ENCODE data around the gene ATP5PB. TPM values are rescaled to one million over a fixed set of nuclear protein-coding genes. Genes with fewer than 3 reads are reported as not detected.

The ATP5PB gene
- polyA plus RNA-seq, 1 donor (not counting 4 experiments of a cell fraction or from before 2014, with no cell fraction given): 539 TPM

GRCh38 chr1:111470596-111470995, 21.3 kb downstream of the ATP5PB start:
- no peaks in the 10 kb centered on the region for H3K79me2 ChIP-seq (ENCODE audit: control insufficient read depth, insufficient read depth, low read length)
- H3K27ac ChIP-seq (ENCODE audit: control insufficient read depth, insufficient read depth, low read length): no peak overlapping the region
- H3K36me3 ChIP-seq (ENCODE audit: control insufficient read depth in 2 of 2, extremely low read depth in 1 of 2, insufficient read depth in 2 of 2, low read length in 2 of 2): peaks cover 0 to 1% of the 10 kb centered on the region in 2 experiments
- no peaks in the 10 kb centered on the region for H3K27me3 ChIP-seq (ENCODE audit: control insufficient read depth, extremely low read depth, insufficient read depth, low read length)
- H3K4me1 ChIP-seq (ENCODE audit: control insufficient read depth, extremely low read depth, insufficient read depth, low read length): no peaks in the 10 kb centered on the region
- FAIRE-seq: no peak
- H4K20me1 ChIP-seq (ENCODE audit: control insufficient read depth, extremely low read depth, insufficient read depth, low read length): no peaks in the 10 kb centered on the region
- H3K9me3 ChIP-seq (ENCODE audit: control insufficient read depth, low read depth, low read length): no peaks in the 10 kb centered on the region
- no peak overlapping the region for H2AFZ ChIP-seq (ENCODE audit: control insufficient read depth, low read length)
- dilution Hi-C loops (cut with MboI; ENCODE audit: extremely low pct_ligation_motif_present, low sequenced_read_pairs): no loop called here
- no peak overlapping the region for H3K9ac ChIP-seq (ENCODE audit: control insufficient read depth, extremely low read depth, insufficient read depth, low read length)
- no peak overlapping the region for H3K4me3 ChIP-seq (ENCODE audit: control insufficient read depth in 2 of 3, extremely low read depth in 1 of 3, insufficient read depth in 2 of 3, low read depth in 1 of 3, low read length in 3 of 3)
- no peak overlapping the region for H3K4me2 ChIP-seq (ENCODE audit: control insufficient read depth, extremely low read depth, insufficient read depth, low read depth, low read length)
- H3K9me1 ChIP-seq (ENCODE audit: control insufficient read depth, extremely low read depth, insufficient read depth, low read length): no peaks in the 10 kb centered on the region
- no peak for TF ChIP-seq CTCF (optimal IDR thresholded peaks at IDR 0.05 in 1 of 3, IDR thresholded peaks at IDR 0.05 in 1 of 3, conservative IDR thresholded peaks at IDR 0.05 in 1 of 3; ENCODE audit: extremely low read depth in 1 of 3, insufficient read depth in 2 of 3, low read length in 3 of 3)
- TF ChIP-seq EZH2 (IDR thresholded peaks at IDR 0.05; ENCODE audit: low read length): no peak
- no peak for DNase-seq (ENCODE audit: low read depth, low spot score)

DNA sequence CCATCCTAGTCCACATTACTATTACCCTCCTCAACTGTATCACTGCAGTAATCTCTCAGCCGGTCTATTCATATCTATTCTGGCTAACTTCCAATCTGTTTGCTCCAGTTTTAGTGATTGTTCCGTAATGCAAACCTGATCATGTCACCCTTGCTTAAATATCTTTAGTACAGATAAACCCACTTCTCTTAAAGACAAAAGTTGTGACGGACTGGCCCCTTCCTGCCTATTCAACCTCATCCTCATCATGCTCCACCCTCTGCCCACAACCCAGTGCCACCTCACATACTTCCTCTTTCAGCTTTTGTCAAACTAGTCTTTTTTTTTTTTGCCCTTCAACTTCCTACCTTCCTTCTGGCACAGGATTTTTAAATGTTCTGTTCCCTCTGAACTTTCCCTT, 21.7 kb downstream of the ATP5PB start:
- H2AFZ ChIP-seq (ENCODE audit: control insufficient read depth, low read length): no peak overlapping the region
- no peaks in the 10 kb centered on the region for H3K9me1 ChIP-seq (ENCODE audit: control insufficient read depth, extremely low read depth, insufficient read depth, low read length)
- H4K20me1 ChIP-seq (ENCODE audit: control insufficient read depth, extremely low read depth, insufficient read depth, low read length): no peaks in the 10 kb centered on the region
- no peaks in the 10 kb centered on the region for H3K79me2 ChIP-seq (ENCODE audit: control insufficient read depth, insufficient read depth, low read length)
- dilution Hi-C loops (cut with MboI; ENCODE audit: extremely low pct_ligation_motif_present, low sequenced_read_pairs): no loop called here
- H3K9me3 ChIP-seq (ENCODE audit: control insufficient read depth, low read depth, low read length): no peaks in the 10 kb centered on the region
- no peak overlapping the region for H3K9ac ChIP-seq (ENCODE audit: control insufficient read depth, extremely low read depth, insufficient read depth, low read length)
- H3K27me3 ChIP-seq (ENCODE audit: control insufficient read depth, extremely low read depth, insufficient read depth, low read length): no peaks in the 10 kb centered on the region
- H3K36me3 ChIP-seq (ENCODE audit: control insufficient read depth in 2 of 2, extremely low read depth in 1 of 2, insufficient read depth in 2 of 2, low read length in 2 of 2): peaks cover 0 to 1% of the 10 kb centered on the region in 2 experiments
- H3K4me3 ChIP-seq (ENCODE audit: control insufficient read depth in 2 of 3, extremely low read depth in 1 of 3, insufficient read depth in 2 of 3, low read depth in 1 of 3, low read length in 3 of 3): no peak overlapping the region
- FAIRE-seq (no peak), DNase-seq (ENCODE audit: low read depth, low spot score) (no peak)
- no peak overlapping the region for H3K4me2 ChIP-seq (ENCODE audit: control insufficient read depth, extremely low read depth, insufficient read depth, low read depth, low read length)
- no peak overlapping the region for H3K27ac ChIP-seq (ENCODE audit: control insufficient read depth, insufficient read depth, low read length)
- TF ChIP-seq EZH2 (IDR thresholded peaks at IDR 0.05; ENCODE audit: low read length) (no peak), CTCF (optimal IDR thresholded peaks at IDR 0.05 in 1 of 3, IDR thresholded peaks at IDR 0.05 in 1 of 3, conservative IDR thresholded peaks at IDR 0.05 in 1 of 3; ENCODE audit: extremely low read depth in 1 of 3, insufficient read depth in 2 of 3, low read length in 3 of 3) (no peak)
- H3K4me1 ChIP-seq (ENCODE audit: control insufficient read depth, extremely low read depth, insufficient read depth, low read length): no peaks in the 10 kb centered on the region
